ENCODE measurements around the gene PPP1R14B.

Gene PPP1R14B

GRCh38 chr11:64229744-64230170 is 17.0 kb downstream of the PPP1R14B start:
- no peak for DNase-seq

- no peak for DNase-seq
Observed at GRCh38 chr11:64229090-64229743, 17.5 kb downstream of the PPP1R14B start.

DNA sequence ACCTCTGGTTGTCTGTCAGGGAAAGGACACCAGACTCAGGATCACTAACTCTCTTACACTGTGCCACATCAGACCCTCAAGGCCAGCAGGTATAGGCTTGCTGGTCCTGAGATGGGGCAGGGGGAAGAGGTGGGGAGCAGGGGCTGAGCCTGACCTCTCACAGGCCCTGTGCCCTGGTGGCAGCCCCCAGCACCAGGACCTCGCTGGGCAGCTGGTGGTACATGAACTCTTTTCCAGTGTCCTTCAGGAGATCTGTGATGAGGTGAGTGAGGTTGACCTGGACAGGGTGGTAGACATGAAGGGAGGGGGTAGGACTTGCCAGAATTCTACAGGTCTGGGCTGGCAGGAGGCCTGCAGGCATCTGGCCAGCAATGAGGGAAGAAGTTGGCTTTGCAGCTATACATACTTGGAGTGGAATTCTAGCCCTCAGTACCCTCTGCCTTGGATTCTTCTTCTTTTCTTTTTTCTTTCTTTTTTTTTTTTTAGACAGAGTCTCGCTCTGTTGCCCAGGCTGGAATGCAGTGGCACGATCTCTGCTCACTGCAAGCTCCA is 19.3 kb downstream of the PPP1R14B start:
- no peak for DNase-seq

DNA sequence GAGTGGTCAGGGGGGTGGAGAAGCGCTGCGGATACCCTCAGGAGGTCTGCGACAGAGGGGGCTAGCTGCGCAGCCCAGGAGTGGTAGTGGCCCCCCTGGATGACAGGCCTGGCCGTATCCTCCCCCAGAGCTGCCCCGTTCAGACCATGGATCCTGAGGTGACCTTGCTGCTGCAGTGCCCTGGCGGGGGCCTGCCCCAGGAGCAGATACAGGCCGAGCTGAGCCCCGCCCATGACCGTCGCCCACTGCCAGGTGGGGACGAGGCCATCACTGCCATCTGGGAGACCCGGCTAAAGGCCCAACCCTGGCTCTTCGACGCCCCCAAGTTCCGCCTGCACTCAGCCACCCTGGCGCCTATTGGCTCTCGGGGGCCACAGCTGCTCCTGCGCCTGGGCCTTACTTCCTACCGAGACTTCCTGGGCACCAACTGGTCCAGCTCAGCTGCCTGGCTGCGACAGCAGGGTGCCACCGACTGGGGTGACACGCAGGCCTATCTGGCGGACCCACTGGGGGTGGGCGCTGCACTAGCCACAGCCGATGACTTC is 20.2 kb downstream of the PPP1R14B start:
- DNase-seq: peak; percentile 81

DNA sequence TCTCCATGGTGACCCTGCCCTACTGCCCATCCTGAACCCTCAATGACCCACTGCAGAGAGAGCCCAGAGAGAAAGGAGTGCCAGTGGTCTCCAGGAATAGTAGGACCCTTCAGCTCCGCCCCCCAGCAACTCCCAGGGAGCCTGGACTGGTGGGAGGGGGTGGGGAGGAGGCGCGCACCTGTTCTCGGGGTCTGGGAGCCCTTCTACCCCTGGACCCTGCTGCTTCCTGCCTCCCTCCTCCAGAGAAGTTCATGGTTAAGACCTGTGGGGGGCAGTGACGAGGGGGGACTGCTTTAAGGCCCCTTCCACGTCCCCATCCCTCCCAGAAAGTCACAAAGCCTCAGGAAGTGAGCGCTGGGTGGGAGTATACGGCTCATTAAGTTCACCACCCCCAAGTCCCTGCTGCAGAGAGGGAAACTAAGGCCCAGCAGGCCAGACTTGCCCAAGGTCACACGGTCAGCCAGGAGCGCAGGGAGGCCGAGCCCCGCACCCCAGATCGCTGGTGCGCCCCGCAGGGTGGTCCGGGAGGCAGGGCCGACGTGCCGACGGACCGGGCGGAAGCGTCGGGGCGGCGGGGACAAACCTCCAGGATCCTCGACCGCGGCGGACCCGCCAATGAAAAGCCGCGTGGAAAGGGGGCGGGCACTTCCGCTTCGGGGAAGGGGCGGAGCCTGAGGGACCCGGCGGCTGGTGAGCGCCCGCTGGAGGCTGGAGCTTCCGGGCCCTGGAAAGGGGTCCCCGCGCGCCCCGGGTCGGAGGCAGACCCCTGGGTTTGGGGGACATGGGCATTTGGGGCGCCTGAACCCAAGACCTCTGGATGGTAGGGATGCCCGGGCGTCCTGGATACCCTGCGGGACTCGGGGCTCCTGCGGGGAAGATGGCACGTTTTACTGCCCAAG is 20.9 kb downstream of the PPP1R14B start, which contains the start of the genes NUDT22 and TRPT1:
TSS of gene NUDT22 (plus strand) at position 667 of the 899 bp plus-strand sequence. CDS start 379 bp downstream, outside the sequence.
TSS of gene TRPT1 (minus strand) at position 579 of the 899 bp plus-strand sequence. CDS start at position 253, 326 bp downstream.
- peak; percentile 75 for DNase-seq

DNA sequence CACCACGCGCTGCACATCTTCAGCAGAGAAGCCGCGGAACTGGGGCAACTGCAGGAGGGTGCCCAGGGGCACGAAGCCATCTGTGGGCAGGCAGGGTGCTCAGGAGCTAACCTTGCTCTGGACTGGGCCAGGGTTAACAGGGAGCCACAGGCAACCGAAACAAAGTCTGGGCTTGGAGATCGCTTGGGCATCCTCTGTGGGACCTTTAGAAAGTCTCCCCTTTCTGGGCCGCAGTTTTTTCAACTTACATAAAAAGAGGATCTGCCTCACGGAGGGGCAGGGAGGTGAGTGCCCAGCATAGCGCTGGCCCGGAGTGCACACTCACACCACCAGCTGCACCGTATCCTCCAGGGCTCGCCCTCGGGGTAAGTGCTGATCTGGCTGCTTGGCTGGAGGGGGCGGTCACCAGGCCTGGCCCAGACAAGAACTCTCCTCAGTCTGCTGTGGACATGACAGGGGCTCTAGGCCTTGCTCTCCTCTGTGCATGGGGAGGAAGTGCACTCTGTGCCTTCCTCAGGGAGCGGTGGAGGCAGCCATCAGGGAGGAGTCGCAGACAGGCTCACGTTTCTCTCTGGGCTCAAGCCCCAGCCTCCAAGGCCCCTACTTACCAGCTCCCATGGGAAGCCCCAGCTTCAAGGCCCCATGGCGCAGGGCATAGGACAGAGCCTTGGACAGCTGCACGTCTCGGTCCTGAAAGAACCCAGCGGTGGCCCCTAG is 21.7 kb downstream of the PPP1R14B start:
- no peak for DNase-seq

DNA sequence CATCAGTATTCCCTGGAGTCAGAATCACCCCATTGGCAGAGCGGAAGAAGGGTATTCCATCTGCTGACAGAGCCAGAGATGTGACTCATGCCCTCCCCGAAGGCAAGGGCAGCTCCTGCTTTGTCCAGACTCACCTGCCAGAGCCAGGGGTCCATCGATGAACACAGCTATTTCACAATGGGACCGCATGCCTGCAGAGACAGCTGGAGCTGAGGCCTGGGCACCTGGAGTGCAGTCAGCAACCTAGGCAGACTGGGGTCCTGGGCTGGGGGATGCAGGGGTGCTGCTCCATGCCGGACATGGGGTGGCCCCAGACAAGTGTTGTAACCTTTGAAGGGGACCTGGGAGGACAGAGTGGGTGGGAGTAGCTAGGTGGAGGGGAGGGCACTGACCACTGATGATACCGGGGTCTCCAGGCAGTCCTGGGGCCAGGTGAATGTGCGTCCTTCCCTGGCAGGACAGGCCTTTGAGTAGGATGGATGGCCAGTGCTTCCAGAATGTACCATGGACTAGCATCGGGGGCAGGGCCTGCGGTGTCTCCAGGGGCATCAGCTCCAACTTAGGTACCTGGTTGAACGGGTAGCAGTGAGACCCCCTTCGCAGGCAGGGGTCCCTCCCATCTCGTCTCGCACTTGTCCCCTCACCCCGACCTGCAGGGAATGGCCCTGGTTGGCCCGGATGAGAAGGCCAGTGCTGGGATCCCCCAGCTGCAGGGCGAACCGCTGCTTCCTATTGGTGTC is 22.4 kb downstream of the PPP1R14B start:
- DNase-seq: no peak

- DNase-seq: no peak
Observed at GRCh38 chr11:64223001-64223651, 23.6 kb downstream of the PPP1R14B start.

- no peak for DNase-seq
Observed at GRCh38 chr11:64222651-64223000, 24.1 kb downstream of the PPP1R14B start.

- DNase-seq: no peak
Observed at GRCh38 chr11:64220798-64221197, 25.9 kb downstream of the PPP1R14B start.

DNA sequence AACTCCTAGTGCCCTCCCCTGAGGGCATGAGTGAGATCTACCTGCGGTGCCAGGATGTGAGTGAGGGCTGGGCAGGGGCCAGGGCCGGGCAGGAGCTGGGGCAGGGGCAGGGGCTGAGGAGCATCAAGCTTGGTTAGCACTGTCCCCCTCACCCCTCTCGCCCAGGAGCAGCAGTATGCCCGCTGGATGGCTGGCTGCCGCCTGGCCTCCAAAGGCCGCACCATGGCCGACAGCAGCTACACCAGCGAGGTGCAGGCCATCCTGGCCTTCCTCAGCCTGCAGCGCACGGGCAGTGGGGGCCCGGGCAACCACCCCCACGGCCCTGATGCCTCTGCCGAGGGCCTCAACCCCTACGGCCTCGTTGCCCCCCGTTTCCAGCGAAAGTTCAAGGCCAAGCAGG is 26.5 kb downstream of the PPP1R14B start:
- no peak for DNase-seq

GRCh38 chr11:64219755-64220154 is 27.0 kb downstream of the PPP1R14B start:
- DNase-seq: no peak

DNA sequence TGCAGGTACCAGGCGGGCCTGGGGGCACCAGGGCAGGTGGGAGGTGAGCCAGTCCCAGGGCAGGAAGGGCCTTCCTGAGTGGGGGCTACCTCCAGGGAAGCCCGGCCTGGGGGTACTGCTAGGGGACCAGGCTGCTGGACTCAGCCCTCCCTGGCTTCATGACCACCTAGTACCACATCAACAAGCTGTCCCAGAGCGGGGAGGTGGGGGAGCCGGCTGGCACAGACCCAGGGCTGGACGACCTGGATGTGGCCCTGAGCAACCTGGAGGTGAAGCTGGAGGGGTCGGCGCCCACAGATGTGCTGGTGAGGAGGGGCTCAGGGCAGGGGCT is 27.4 kb downstream of the PPP1R14B start:
- DNase-seq: no peak

- DNase-seq: no peak
Observed at GRCh38 chr11:64218628-64219353, 28.0 kb downstream of the PPP1R14B start.

GRCh38 chr11:64216879-64217278 is 29.9 kb downstream of the PPP1R14B start:
- no peak for DNase-seq

DNA sequence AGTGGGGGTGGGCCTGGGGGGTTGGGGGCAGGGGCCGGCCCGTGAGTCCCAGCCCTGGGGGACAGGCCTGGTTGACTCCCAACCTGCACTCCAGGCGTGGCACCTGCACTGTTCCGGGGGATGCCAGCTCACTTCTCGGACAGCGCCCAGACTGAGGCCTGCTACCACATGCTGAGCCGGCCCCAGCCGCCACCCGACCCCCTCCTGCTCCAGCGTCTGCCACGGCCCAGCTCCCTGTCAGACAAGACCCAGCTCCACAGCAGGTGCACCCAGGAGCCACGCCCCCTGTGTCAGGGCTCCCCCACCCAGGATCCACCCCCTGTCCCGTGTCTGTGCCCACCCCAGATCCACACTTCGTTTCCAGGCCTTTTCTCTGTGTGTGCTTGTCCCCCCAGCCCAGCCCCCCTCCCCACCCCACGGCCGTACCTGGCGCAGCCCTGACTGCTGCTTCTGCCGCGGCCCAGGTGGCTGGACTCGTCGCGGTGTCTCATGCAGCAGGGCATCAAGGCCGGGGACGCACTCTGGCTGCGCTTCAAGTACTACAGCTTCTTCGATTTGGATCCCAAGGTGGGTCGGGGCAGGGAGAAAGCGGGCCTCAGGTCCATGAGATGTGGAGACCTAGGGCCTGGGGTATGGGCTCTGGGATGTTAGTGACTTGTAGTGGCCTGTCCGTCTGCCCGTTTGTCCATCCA is 35.4 kb downstream of the PPP1R14B start:
- no peak for DNase-seq

DNA sequence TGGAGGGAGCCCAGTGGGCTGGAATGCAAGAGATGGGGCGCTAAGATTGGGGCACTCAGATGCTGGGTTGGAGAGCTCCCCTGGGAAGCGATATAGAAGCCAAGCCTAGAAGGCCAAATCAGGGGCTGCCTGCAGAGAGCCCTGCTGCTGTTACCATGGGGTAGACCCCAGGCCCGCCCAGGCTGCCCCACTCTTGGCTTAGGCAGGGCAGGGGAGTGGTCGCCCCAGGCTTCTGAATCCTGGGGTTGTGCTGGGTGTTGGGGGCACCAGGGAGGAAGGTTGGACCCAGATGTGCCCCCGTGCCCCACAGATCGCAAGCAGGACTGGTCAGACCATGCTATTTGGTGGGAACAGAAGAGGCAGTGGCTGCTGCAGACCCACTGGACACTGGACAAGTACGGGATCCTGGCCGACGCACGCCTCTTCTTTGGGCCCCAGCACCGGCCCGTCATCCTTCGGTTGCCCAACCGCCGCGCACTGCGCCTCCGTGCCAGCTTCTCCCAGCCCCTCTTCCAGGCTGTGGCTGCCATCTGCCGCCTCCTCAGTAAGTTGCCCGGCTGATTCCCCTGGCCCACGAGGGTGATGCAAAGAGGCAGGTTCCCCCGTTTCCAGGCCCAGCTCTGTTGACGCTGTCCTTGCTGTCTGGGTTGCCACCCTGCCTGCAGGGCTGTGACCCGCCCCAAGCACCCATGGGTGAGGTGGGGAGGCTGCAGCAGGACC is 36.3 kb downstream of the PPP1R14B start:
- DNase-seq: no peak

DNA sequence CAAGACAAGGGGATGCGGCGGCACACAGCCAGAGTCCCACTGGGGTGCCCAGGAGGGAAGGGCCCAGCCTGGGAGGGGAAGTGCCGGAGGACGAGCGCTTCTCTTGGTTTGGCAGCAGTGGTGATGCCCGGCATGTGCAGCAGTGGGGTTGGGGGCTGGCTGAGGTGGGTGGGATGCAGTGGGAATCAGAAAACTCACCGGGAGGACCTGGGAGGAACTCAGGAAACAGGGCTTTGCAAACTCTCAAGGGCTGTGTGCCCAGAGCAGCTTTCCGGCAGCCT is 37.2 kb downstream of the PPP1R14B start:
- no peak for DNase-seq

DNA sequence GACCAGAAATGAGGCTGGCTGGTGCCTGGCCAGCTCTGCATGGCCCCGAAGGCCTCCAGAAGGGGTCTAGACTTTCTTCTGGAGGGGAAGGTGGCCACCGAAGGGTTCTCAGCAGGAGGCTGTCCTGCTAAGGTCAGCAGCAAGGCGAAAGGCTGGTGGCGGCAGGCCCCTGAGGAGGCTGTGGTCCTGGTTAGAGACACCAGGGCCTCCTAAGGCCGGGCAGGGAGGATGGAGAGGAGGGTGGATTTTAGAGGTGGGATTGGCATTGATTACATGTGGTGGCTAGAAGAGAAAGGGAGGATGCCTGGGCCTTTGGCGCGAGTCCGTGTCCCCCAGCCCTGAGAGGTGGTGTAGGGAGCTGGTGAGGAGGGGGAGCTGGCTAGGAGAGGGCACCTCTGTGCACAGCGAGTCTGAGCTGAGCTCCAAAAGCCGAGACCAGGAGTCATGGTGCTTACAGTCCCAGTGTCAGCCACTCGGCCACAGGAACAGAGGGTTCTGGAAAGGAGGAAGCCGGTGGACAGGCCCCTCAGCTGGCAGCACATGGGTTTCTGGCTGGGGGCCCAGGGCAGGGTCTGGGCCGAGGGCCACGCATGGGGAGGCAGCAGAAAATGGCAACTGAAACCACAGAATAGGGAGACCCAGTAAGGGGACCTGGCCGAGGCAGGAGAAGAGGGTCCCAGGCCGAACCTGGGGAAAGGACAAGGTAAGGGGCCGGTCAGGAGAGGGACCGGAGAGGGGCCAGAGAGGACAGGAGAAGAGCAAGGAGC is 37.8 kb downstream of the PPP1R14B start:
- no peak for DNase-seq

All from MV-4-11 (cell line).